Stimulated activated CD8-positive, alpha-beta memory T cell treated with anti-CD3 and anti-CD28 coated beads, Interleukin-12 subunit alpha, Interleukin-12 subunit beta, amount 100 ng/mL, for 24 hours (primary cell): ENCODE data around the gene RWDD4.

ENCODE experiments used
- DNase-seq: peaks from one replicate; pipeline ENCODE4 v3.0.0-alpha.2; 2020; ENCODE audit errors: extremely low read depth

Gene RWDD4

GRCh38 chr4:183600189-183600685 is 58.7 kb downstream of the RWDD4 start:
- no peak for DNase-seq

DNA sequence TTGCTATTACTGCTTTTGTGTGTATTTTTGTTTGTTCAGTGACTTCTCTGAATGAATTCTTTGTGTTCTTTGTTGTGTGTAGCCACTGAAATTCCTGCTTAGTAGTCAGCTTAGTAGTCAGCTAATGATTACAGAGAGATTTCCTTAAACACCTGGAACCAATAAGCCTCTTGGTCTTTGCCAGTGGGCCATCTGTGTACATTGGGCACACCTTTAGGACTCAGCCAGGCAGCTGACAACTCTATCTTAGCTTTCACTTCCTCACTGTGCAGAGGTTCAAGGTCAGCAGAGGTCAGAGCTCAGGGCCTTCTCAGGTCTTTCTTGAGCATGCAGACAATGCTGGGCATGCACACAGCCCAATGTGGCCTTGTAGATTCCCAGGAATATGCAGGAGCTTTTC is 59.3 kb downstream of the RWDD4 start:
- no peak for DNase-seq

- DNase-seq, result no peak
These were observed 59.7 kb downstream of the RWDD4 start for GRCh38 chr4:183599284-183599683.

GRCh38 chr4:183596067-183596757 is 62.8 kb downstream of the RWDD4 start:
- no peak for DNase-seq

DNA sequence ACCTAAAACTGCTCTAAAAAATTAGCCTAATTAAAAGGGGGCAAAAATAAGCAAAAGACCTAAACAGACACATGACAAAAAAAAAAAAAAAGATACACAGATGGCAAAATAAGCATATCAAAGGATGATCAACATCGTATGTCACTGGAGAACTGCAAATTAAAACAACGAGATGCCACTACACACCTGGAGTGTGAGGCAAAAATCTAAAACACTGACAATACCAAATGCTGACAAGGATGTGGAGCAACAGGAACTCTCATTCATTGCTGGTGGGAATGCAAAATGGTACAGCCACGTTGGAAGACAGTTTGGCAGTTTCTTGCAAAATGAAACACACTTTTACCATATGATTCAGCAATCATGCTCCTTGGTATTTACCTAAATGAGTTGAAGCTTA is 64.2 kb downstream of the RWDD4 start:
- DNase-seq, result no peak

- DNase-seq, result no peak
These were observed 67.7 kb downstream of the RWDD4 start for GRCh38 chr4:183591301-183591700.
